Cardiac fibroblast (primary cell): ENCODE measurements around the gene APOBEC2.

Source experiments
- DNase-seq, 2 donors: peaks; one replicate each; pipeline versions ENCODE4 v3.0.0 to v3.0.0-alpha.2; 2010; ENCODE audit warnings: low read depth in 2 of 2
- H3K4me3 ChIP-seq, 2 donors: replicated peaks in 1 of 2; 1 replicate in 1 of 2; 2 replicates in 1 of 2; pipeline ENCODE4 v1.5.1; 2011; ENCODE audit warnings: low read depth in 2 of 2, low read length in 2 of 2, mild to moderate bottlenecking in 2 of 2, moderate library complexity in 1 of 2
- CTCF ChIP-seq: IDR thresholded peaks from one replicate; pipeline ENCODE4 v1.5.1; 2011; ENCODE audit warnings: low read depth, mild to moderate bottlenecking, low read length, inconsistent platforms

The APOBEC2 gene

DNA sequence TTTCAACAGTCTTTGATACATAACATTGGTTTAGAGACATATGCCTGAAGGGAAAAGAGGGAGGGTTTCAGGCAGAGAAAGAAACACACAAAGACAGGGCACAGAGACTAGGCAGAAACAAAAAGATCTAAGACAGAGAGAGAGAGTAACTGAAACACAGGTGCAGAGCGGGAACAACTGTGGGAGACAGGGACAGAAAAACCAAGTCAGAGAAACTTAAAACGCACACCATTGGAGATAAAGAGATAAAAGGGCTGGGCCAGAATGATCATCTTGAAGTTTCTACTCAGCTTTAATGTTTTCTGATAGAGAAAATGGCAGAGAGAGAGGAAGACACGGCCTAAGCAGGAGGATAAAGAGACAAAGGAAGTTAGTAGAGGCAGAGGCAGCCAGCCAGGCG lies 25.8 kb upstream of the APOBEC2 start:
- peak overlapping the region; percentile 31 to 51 for H3K4me3 ChIP-seq
- no peak for TF ChIP-seq CTCF
- DNase-seq: no peak

- DNase-seq: peak; percentile 70 to 77
- peak overlapping the region; percentile 43 to 51 for H3K4me3 ChIP-seq
These were observed 25.0 kb upstream of the APOBEC2 start for GRCh38 chr6:41027799-41028560.

DNA sequence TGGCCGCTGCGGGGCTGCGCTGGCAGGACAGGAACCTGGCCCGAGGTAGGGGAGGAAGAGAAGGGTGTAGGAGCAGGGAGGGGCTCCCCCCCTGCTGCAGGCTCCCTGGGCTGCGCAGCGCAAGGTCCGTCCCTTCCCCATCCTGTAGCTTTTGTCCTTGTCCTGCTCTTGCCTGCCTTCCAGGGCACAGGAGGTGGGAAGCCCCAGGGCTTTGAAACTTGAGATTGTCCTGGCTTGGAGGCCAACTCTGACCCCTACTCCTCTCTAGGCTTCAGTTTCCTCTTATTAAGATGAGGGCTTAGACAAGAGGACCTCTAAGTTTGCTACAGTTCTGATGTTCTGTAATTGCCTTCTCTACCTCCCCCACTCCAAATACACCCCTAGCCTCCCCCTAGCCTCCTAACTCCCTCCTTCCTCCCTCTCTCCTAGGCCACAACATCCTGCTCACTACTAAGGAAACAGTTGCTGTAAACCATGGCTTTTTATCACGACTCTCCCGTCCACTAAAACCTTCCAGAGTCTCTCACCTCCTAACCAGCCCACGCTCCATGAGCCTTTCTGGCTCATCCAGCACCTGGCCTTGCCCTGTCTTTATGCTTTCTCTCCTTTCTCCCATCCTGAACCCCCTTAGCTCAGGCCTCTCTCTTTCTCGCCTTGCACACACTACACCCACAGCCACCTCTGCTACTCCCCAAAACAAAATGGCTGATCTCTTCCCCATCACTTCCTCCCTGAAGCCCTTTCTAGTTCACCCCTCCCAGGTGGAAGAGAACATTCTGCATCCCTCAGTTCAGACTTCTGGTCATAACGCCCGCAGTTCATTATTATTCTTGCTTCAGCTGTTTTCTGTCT lies 24.2 kb upstream of the APOBEC2 start:
- DNase-seq: no peak
- no peak for TF ChIP-seq CTCF
- H3K4me3 ChIP-seq: peak overlapping the region; percentile 43 to 51

More at GRCh38 chr6:41027799-41028560, 25.0 kb upstream of the APOBEC2 start:
- TF ChIP-seq CTCF: peak; percentile 69

DNA sequence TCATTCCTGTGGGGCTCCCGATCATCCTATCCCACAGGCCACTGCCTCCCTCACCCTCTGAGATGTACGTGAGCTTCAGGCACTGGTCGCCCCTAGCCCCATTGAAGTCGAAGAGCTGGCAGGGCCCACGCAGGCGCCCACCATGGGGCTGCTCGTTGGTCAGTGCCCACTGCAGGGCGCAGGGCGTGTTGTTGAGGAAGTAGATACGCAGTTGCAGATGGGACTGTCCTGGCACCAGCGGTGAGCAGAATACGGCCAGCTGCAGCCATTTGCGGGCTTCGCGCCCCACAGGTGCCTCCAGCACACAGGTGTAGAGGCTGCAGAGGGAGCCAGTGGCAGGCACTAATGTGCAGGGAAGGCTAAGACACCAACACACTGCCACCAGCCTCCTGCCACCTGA lies 20.2 kb upstream of the APOBEC2 start:
- DNase-seq: no peak
- no peak for TF ChIP-seq CTCF
- H3K4me3 ChIP-seq: no peak overlapping the region

DNA sequence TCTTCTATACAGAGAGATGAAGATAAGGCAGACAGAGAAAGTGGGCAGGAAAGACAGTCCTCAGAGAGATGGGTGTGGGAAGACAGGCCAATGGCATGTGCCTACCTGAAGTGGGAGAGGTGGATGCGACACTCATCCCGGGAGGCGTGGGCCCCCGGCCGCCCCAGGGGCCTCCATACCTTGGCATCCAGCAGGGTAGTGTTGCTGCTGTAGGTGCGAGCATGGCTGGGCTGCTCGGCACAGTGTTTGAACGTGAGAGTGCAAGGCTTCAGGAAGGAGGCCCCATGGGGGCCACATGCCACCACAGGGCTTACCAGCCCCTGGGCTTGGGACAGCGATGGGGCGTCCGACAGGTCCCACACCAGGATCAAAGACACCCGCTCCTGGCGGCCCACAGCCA lies 19.2 kb upstream of the APOBEC2 start:
- no peak for TF ChIP-seq CTCF

GRCh38 chr6:41036186-41036585 lies 16.8 kb upstream of the APOBEC2 start:
- no peak for TF ChIP-seq CTCF
- no peak for DNase-seq
- no peak overlapping the region for H3K4me3 ChIP-seq

More for the DNA sequence above, 19.2 kb upstream of the APOBEC2 start:
- no peak for DNase-seq
- no peak overlapping the region for H3K4me3 ChIP-seq
